ENCODE data around the gene FBXW4. TPM values are rescaled to one million over a fixed set of nuclear protein-coding genes. Genes with fewer than 3 reads are reported as not detected.
A peak's percentile ranks its signal among the peaks of the same experiment; 100 is the strongest.

FBXW4 gene, protein sequence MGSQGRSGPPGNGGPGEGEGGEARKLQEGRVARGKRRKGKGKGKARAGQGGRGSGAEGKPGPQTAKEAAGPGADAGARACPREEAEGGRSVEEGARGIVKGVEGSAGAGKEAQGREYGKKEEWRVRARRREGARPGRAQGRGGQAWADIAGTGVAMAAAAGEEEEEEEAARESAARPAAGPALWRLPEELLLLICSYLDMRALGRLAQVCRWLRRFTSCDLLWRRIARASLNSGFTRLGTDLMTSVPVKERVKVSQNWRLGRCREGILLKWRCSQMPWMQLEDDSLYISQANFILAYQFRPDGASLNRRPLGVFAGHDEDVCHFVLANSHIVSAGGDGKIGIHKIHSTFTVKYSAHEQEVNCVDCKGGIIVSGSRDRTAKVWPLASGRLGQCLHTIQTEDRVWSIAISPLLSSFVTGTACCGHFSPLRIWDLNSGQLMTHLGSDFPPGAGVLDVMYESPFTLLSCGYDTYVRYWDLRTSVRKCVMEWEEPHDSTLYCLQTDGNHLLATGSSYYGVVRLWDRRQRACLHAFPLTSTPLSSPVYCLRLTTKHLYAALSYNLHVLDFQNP
- total RNA-seq (ENCODE audit: unreplicated experiment), result 36.0 TPM
- long read RNA-seq, partial matches to known transcripts, result 1 of 3 reads
- long read RNA-seq, other reads (novel, unspliced or antisense), result 1 of 3 reads

GRCh38 chr10:101694674-101695403 lies at the start of gene FBXW4:
Gene FBXW4 (minus strand): TSS chr10:101695170. CDS start chr10:101695105, 65 bp downstream.
- DNase-seq (ENCODE audit: low spot score), result peak; percentile 67
- Mint-ChIP-seq H3K27me3 (ENCODE audit: unreplicated experiment) (peaks cover 5% of the 10 kb centered on the region), H3K36me3 (ENCODE audit: low read depth, unreplicated experiment) (no peaks in the 10 kb centered on the region), H3K4me1 (ENCODE audit: unreplicated experiment) (peaks cover 29% of the 10 kb centered on the region), H3K9me3 (ENCODE audit: unreplicated experiment) (no peaks in the 10 kb centered on the region), H3K27ac (ENCODE audit: unreplicated experiment) (peak within 1 kb of the TSS; percentile 97), H3K4me3 (ENCODE audit: unreplicated experiment) (peak within 1 kb of the TSS; percentile 95)
- TF ChIP-seq, protein P1, sequence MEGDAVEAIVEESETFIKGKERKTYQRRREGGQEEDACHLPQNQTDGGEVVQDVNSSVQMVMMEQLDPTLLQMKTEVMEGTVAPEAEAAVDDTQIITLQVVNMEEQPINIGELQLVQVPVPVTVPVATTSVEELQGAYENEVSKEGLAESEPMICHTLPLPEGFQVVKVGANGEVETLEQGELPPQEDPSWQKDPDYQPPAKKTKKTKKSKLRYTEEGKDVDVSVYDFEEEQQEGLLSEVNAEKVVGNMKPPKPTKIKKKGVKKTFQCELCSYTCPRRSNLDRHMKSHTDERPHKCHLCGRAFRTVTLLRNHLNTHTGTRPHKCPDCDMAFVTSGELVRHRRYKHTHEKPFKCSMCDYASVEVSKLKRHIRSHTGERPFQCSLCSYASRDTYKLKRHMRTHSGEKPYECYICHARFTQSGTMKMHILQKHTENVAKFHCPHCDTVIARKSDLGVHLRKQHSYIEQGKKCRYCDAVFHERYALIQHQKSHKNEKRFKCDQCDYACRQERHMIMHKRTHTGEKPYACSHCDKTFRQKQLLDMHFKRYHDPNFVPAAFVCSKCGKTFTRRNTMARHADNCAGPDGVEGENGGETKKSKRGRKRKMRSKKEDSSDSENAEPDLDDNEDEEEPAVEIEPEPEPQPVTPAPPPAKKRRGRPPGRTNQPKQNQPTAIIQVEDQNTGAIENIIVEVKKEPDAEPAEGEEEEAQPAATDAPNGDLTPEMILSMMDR (IDR thresholded peaks at IDR 0.05; ENCODE audit: unreplicated experiment), result no peak

DNA sequence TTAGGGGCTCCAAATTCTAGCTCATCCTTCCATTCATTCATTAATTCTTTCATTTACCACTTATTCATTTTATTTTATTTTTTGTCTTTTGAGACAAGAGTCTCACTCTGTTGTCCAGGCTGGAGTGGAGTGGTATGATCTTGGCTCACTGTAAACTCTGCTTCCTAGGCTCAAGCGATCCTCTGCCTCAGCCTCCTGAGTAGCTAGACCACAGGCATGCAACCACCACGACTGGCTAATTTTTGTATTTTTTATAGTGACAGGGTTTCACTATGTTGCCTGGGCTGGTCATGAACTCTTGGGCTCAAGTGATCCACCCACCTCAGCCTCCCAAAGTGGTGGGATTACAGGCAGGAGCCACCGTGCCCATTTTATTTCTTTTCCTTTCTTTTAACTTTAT lies 49.3 kb upstream of the FBXW4 start:
- H3K4me3 Mint-ChIP-seq (ENCODE audit: unreplicated experiment), result no peak overlapping the region
- no peaks in the 10 kb centered on the region for H3K9me3 Mint-ChIP-seq (ENCODE audit: unreplicated experiment)
- no peaks in the 10 kb centered on the region for H3K36me3 Mint-ChIP-seq (ENCODE audit: low read depth, unreplicated experiment)
- no peak for DNase-seq (ENCODE audit: low spot score)
- TF ChIP-seq, protein P1 (IDR thresholded peaks at IDR 0.05; ENCODE audit: unreplicated experiment), result no peak
- H3K4me1 Mint-ChIP-seq (ENCODE audit: unreplicated experiment), result no peaks in the 10 kb centered on the region
- no peak overlapping the region for H3K27ac Mint-ChIP-seq (ENCODE audit: unreplicated experiment)
- H3K27me3 Mint-ChIP-seq (ENCODE audit: unreplicated experiment), result peaks cover 3% of the 10 kb centered on the region

- no peaks in the 10 kb centered on the region for H3K36me3 Mint-ChIP-seq (ENCODE audit: low read depth, unreplicated experiment)
- H3K27ac Mint-ChIP-seq (ENCODE audit: unreplicated experiment), result no peak overlapping the region
- H3K9me3 Mint-ChIP-seq (ENCODE audit: unreplicated experiment), result no peaks in the 10 kb centered on the region
- H3K4me3 Mint-ChIP-seq (ENCODE audit: unreplicated experiment), result no peak overlapping the region
- DNase-seq (ENCODE audit: low spot score), result no peak
- H3K4me1 Mint-ChIP-seq (ENCODE audit: unreplicated experiment), result no peaks in the 10 kb centered on the region
- peaks cover 3% of the 10 kb centered on the region for H3K27me3 Mint-ChIP-seq (ENCODE audit: unreplicated experiment)
- TF ChIP-seq, protein P1 (IDR thresholded peaks at IDR 0.05; ENCODE audit: unreplicated experiment), result no peak
Observed at GRCh38 chr10:101741938-101742337, 47.0 kb upstream of the FBXW4 start.

- no peak for DNase-seq (ENCODE audit: low spot score)
- TF ChIP-seq, protein P1 (IDR thresholded peaks at IDR 0.05; ENCODE audit: unreplicated experiment), result no peak
- Mint-ChIP-seq H3K27ac (ENCODE audit: unreplicated experiment) (no peak overlapping the region), H3K4me3 (ENCODE audit: unreplicated experiment) (no peak overlapping the region), H3K9me3 (ENCODE audit: unreplicated experiment) (no peaks in the 10 kb centered on the region), H3K27me3 (ENCODE audit: unreplicated experiment) (no peaks in the 10 kb centered on the region), H3K36me3 (ENCODE audit: low read depth, unreplicated experiment) (no peaks in the 10 kb centered on the region), H3K4me1 (ENCODE audit: unreplicated experiment) (peaks cover 4% of the 10 kb centered on the region)
Observed at GRCh38 chr10:101736666-101737065, 41.7 kb upstream of the FBXW4 start.

All from endothelial cell (in vitro differentiated cells).